Activated CD4-positive, alpha-beta T cell treated with anti-CD3 and anti-CD28 coated beads, Interleukin-2, amount 50 U/mL, for 24 hours (primary cell): Measurements from ENCODE around the gene PTPN22.

Experiments used
- DNase-seq, 2 donors: peaks; one replicate each; pipeline ENCODE4 v3.0.0-alpha.2; 2020; ENCODE audit warnings: low read depth in 1 of 2, low spot score in 1 of 2

PTPN22 gene

GRCh38 chr1:113887402-113888175 lies 16.1 kb upstream of the PTPN22 start, which contains the start of gene BCL2L15:
BCL2L15 (minus strand) TSS chr1:113887581; CDS start chr1:113887375, 206 bp downstream.
- no peak for DNase-seq

DNA sequence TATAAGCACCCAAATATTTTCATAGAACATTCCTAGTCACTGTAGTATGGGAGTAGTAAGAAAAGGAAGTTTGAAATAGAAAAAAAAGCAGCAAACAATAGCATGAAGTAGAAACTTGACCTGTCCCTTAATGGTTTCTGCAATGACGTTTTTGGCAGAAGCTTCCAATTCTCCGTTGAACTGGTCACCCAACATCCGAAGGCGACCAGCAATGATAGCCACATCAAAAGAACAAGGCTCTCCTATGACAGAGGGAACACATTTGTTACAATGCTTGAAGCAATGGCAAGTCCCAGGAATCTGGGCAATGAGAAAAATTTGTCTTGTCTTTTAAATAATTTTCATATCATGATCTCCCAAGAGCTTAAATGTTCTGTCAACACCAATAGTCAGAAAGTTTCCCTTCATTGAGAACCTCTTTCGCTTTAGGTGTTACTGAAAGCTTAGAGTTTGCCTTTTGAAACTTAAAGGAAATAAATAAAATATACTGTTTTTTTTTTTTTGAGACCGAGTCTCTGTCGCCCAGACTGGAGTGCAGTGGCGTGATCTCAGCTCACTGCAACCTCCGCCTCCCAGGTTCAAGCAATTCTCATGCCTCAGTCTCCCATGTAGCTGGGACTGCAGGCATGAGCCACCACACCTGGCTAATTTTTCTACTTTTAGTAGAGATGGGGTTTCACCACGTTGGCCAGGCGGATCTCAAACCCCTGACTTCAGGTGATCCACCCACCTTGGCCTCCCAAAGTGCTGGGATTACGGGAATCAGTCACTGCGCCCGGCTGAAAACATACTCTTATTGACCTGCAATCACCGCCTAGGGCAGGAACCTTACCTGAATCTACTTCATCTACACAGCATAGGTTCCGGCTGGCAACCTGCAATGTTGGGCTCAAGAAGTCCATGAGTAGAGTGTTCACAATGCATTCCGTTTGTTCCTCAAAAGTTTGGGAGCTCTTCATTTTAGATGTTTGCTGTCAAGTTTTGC lies 15.2 kb upstream of the PTPN22 start:
- DNase-seq: no peak

DNA sequence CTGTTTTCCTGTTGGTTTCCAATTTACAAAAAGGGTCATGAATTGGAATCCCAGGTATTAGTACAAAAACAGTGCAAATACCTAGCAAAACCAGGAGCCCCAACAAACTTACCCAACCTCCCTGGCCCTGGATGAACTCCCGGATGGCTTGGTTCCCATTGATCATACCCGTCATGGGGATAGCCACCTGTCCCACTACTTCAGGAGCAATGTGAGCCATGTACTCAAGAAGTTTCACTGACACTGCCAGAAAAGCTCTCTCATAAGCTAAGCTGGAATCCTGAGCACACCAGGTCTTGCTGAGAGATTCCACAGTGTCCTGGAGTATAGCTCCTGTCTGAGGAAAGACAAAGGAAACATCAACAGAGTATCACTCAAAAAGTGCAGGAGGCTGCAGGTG lies 10.1 kb upstream of the PTPN22 start:
- DNase-seq: no peak

DNA sequence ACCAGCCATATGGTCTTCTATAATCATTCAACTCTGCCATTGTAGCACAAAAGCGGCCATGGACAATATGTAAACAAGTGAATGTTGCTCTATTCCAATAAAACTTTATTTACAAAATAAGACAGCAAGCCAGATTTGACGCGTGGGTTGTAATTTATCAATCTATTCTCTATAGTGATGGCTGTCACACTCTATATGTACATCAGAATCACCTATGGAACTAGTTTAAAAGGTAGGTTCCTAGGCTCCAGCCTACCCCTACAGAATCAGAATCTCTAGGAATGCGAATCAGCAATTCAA lies 8.2 kb upstream of the PTPN22 start:
- DNase-seq: no peak

- DNase-seq: no peak
Measured at GRCh38 chr1:113876176-113876575, 4.7 kb upstream of the PTPN22 start.

DNA sequence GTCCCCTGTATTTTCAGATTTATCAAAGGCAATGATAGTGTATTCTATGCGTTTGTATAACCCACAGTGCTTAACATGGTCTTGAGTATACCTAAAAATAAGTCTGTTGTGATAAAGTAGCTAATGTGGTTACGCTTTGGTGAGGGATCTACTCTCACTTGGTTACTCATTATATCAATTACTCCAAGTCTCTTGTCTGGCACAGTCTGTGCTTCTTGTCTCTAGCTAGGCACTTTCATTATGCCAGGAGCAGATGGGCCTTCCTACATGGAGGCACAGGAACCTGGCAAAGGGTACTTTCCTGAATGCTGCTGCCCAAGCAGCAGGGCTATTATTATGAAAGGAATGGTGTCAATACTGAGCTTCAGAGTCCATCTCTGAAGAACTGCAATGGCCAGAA lies 4.2 kb upstream of the PTPN22 start:
- DNase-seq: no peak

DNA sequence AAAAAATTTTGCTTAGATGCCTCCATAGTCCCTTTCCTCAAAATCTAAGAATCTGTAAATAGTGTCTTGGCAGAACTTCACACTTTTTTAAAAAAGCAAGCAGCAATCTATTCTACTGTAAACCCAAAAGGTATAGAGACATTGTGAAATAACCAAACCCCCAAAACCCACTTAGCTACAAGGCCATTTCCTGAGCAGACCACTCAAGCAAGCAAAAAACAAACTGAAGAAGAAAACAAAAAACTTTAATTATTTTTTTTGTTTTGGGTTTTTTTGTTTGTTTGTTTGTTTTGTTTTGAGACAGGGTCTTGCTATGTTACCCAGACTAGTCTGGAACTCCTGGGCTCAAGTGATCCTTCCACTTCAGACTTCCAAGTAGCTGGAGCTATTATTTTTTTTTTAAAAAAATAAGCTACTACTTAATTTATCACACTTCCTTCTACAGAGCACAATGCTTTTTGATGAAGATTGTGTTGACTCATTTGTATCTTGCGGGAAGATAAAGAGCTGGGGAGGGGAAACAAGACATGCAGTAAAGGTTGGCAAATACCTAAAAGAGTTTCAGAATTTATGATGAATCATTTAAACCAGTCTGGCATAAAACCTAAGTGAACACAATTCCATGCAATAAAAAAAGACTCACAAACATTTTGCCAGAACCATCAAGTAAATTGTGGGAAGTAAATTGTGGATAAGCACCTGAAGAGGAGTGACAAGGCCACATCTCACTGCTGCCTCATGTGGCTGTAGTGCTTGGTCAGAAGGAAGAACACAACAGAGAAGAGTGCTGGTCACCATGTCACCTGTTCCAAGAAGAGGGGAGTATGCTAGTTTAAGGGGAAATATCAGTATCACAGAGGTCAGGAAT lies 2.7 kb upstream of the PTPN22 start:
- DNase-seq: no peak

GRCh38 chr1:113872219-113872935 lies 865 bp upstream of the PTPN22 start:
- DNase-seq: no peak

- no peak for DNase-seq
Measured at GRCh38 chr1:113870778-113871177, 734 bp downstream of the PTPN22 start.

GRCh38 chr1:113868387-113869083 lies 3.0 kb downstream of the PTPN22 start:
- peak in 1 of 2 donors; percentile 50 for DNase-seq

GRCh38 chr1:113861641-113862040 lies 9.9 kb downstream of the PTPN22 start:
- DNase-seq: no peak

DNA sequence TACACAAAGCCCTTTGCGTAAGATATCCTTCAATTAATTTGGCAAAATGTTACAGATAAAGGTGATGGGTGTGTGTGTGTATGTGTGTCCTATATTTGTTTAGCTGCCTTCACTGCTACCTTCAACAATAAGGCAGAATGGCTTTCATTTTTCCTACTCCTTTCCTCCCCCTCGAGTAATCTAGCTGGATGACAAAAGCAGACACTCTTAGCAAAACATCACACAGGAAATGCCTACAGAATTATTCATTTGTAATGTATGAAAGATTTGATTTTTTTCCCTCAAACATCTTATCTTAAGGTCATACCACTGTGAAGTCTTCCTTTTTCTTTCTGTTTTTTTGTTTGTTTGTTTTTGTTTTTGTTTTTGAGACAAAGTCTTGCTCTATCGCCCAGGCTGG lies 10.6 kb downstream of the PTPN22 start:
- DNase-seq: no peak

- no peak for DNase-seq
Measured at GRCh38 chr1:113859478-113860175, 11.9 kb downstream of the PTPN22 start.

GRCh38 chr1:113858982-113859381 lies 12.5 kb downstream of the PTPN22 start:
- DNase-seq: no peak

DNA sequence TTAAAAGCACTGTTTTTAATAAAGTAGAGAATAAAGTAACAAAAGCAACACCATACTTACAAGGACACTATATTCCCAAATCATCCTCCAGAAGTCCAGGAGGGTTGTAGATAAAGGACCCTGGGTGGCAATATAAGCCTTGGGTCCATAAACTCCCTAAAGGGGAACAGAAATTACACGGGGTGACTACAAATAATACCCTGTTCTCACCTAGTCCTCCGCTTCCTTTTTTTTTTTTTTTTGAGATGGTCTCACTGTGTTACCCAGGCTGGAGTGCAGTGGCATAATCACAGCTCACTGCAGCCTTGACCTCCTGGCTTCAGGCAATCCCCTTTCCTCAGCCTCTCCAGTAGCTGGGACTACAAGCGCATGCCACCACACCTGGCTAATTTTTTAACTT lies 13.1 kb downstream of the PTPN22 start:
- DNase-seq: no peak

DNA sequence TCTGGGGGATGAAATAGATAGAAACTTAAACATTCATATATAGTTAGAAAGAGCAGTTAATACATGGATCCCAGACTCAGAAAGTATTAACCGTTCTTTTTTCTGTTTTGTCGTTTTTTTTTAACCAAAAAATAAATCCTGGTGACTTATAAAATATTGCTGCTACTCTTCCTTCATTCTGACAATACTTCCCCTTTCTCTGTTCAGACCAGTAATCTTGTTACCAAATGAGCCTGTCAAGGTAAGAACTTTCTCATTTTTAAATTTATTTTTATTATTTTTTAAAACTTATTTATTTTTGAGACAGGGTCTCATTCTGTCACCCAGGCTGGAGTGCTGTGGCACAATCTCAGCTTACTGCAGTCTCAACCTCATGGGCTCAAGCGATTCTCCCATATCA lies 13.7 kb downstream of the PTPN22 start:
- DNase-seq: no peak

GRCh38 chr1:113856401-113856790 lies 15.1 kb downstream of the PTPN22 start:
- DNase-seq: no peak

DNA sequence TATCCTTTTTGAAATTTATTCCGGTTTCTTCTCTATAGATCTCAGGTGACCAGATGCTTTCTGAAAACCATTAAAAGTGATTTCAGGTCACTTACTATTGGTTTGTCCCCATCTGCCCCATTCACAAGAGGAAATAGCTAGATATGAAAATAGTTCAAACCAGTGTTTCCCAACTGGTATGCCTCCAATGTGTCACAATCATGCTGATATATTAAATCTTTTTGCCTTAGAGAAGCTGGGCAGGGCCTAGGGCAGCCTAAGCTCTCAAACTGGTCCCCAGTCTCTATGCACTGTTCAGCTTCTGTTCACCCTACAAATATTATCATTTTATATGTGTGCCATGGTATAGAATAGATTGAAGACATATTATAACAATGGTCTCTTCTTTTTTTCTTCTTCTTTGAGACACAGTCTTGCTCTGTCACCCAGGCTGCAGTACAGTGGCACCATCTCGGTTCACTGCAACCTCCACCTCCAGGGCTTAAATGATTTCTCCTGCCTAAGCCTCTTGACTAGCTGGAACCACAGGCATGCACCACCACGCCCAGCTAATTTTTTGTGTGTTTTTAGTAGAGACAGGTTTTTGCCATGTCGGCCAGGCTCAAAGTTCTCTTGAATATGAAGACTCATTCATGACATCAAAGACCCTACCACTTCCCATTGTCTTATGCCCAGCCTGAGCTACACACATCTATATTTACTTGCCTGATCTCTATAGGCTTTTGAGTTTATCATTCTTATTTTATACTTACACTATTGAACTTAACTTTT lies 15.7 kb downstream of the PTPN22 start:
- DNase-seq: no peak

DNA sequence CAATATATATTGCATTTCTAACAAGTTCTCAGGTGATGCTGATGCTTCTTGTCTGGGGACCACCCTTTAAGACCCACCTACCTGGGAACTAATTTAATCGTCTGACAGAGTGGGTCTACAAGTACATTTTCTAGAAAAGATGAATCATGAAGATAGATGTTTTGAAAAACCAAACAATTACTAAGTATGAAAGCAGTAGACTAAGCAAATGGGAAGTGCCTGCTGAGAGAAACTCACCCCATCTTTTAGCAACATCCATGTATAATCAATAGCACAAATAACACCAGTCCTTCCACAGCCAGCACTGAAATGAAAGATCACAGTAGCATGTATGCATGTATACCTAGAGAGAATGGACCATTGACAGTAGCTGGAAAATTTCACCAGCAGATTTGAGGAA lies 17.3 kb downstream of the PTPN22 start:
- DNase-seq: no peak
